ENCODE measurements around the gene RPL39.
A peak's percentile ranks its signal among the peaks of the same experiment; 100 is the strongest.

GRCh38 chrX:119753639-119754257, 37.7 kb downstream of the RPL39 start:
- TF ChIP-seq EP300 (IDR thresholded peaks at IDR 0.05; ENCODE audit: borderline replicate concordance in 1 of 2, control insufficient read depth in 1 of 2, low read depth in 2 of 2, low read length in 2 of 2) (no peak), SRF (IDR thresholded peaks at IDR 0.05; ENCODE audit: low read depth in 2 of 2, low read length in 2 of 2) (no peak), CTCF (IDR thresholded peaks at IDR 0.05 in 2 of 3, conservative IDR thresholded peaks at IDR 0.05 in 1 of 3; ENCODE audit: control insufficient read depth in 2 of 3, extremely low read depth in 1 of 3, insufficient read depth in 1 of 3, low read depth in 3 of 3, low read length in 3 of 3) (peak; percentile 53 to 66 (median 61)), BACH1 (IDR thresholded peaks at IDR 0.05; ENCODE audit: borderline replicate concordance) (no peak), RAD21 (IDR thresholded peaks at IDR 0.05; ENCODE audit: insufficient read depth, low read depth, low read length) (peak; percentile 68), EZH2 (IDR thresholded peaks at IDR 0.05; ENCODE audit: borderline replicate concordance, control insufficient read depth, low read depth, low read length) (no peak)
- TF ChIP-seq, protein P1, sequence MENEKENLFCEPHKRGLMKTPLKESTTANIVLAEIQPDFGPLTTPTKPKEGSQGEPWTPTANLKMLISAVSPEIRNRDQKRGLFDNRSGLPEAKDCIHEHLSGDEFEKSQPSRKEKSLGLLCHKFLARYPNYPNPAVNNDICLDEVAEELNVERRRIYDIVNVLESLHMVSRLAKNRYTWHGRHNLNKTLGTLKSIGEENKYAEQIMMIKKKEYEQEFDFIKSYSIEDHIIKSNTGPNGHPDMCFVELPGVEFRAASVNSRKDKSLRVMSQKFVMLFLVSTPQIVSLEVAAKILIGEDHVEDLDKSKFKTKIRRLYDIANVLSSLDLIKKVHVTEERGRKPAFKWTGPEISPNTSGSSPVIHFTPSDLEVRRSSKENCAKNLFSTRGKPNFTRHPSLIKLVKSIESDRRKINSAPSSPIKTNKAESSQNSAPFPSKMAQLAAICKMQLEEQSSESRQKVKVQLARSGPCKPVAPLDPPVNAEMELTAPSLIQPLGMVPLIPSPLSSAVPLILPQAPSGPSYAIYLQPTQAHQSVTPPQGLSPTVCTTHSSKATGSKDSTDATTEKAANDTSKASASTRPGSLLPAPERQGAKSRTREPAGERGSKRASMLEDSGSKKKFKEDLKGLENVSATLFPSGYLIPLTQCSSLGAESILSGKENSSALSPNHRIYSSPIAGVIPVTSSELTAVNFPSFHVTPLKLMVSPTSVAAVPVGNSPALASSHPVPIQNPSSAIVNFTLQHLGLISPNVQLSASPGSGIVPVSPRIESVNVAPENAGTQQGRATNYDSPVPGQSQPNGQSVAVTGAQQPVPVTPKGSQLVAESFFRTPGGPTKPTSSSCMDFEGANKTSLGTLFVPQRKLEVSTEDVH (IDR thresholded peaks at IDR 0.05; ENCODE audit: low read depth, partially characterized antibody) = no peak
- TF ChIP-seq, protein P2, sequence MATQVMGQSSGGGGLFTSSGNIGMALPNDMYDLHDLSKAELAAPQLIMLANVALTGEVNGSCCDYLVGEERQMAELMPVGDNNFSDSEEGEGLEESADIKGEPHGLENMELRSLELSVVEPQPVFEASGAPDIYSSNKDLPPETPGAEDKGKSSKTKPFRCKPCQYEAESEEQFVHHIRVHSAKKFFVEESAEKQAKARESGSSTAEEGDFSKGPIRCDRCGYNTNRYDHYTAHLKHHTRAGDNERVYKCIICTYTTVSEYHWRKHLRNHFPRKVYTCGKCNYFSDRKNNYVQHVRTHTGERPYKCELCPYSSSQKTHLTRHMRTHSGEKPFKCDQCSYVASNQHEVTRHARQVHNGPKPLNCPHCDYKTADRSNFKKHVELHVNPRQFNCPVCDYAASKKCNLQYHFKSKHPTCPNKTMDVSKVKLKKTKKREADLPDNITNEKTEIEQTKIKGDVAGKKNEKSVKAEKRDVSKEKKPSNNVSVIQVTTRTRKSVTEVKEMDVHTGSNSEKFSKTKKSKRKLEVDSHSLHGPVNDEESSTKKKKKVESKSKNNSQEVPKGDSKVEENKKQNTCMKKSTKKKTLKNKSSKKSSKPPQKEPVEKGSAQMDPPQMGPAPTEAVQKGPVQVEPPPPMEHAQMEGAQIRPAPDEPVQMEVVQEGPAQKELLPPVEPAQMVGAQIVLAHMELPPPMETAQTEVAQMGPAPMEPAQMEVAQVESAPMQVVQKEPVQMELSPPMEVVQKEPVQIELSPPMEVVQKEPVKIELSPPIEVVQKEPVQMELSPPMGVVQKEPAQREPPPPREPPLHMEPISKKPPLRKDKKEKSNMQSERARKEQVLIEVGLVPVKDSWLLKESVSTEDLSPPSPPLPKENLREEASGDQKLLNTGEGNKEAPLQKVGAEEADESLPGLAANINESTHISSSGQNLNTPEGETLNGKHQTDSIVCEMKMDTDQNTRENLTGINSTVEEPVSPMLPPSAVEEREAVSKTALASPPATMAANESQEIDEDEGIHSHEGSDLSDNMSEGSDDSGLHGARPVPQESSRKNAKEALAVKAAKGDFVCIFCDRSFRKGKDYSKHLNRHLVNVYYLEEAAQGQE (IDR thresholded peaks at IDR 0.05; ENCODE audit: low read depth, low read length) = no peak
- TF ChIP-seq, protein P3, sequence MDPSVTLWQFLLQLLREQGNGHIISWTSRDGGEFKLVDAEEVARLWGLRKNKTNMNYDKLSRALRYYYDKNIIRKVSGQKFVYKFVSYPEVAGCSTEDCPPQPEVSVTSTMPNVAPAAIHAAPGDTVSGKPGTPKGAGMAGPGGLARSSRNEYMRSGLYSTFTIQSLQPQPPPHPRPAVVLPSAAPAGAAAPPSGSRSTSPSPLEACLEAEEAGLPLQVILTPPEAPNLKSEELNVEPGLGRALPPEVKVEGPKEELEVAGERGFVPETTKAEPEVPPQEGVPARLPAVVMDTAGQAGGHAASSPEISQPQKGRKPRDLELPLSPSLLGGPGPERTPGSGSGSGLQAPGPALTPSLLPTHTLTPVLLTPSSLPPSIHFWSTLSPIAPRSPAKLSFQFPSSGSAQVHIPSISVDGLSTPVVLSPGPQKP (IDR thresholded peaks at IDR 0.05; ENCODE audit: low read depth, low read length) = no peak
